K562 (cell line): ENCODE measurements around the gene RAI1.

Source experiments
- BCL6 ChIP-seq: fragments of 250-450 bp; sonication (Bioruptor Pico); IDR thresholded peaks from 2 replicates; pipeline ENCODE4 v1.4.0; 2020
- EZH2 ChIP-seq: IDR thresholded peaks from 2 replicates; pipeline ENCODE4 v1.6.1; 2012; ENCODE audit warnings: low read depth, mild to moderate bottlenecking, inconsistent platforms, low read length, borderline replicate concordance
- NFRKB ChIP-seq: fragments of 450-650 bp; IDR thresholded peaks from 2 replicates; pipeline ENCODE4 v1.6.1; 2016; ENCODE audit warnings: low read depth
- POLR2AphosphoS5 ChIP-seq: IDR thresholded peaks from 2 replicates; pipeline ENCODE4 v1.6.1; 2011; ENCODE audit warnings: mild to moderate bottlenecking, low read depth, low read length, moderate library complexity; ENCODE audit not compliant: control insufficient read depth, insufficient read depth
- RBBP5 ChIP-seq: fragments of 200-600 bp; sonication (generic); IDR thresholded peaks from 2 replicates; pipeline ENCODE4 v1.6.1; 2012; ENCODE audit warnings: borderline replicate concordance, mild to moderate bottlenecking, low read length, control low read depth, inconsistent platforms; ENCODE audit not compliant: insufficient read depth, poor library complexity, severe bottlenecking
- SIX5 ChIP-seq, 2 experiments: IDR thresholded peaks; 2 replicates each; pipeline ENCODE4 v1.6.1; 2011; ENCODE audit warnings: low read length in 2 of 2, borderline replicate concordance in 1 of 2, low read depth in 1 of 2, mild to moderate bottlenecking in 1 of 2, moderate library complexity in 1 of 2; ENCODE audit not compliant: insufficient read depth in 1 of 2
- TFAP4 ChIP-seq: sonication (generic); formaldehyde crosslinking; IDR thresholded peaks from 2 replicates; pipeline ENCODE4 v1.8.0; 2022; ENCODE audit warnings: missing genetic modification reagents, mild to moderate bottlenecking, moderate library complexity, borderline replicate concordance
- ZHX1 ChIP-seq: fragments of 150-350 bp; conservative IDR thresholded peaks from 2 replicates; pipeline ENCODE4 v1.6.1; 2014; ENCODE audit warnings: low read length
- TF ChIP-seq, protein P1 (sequence below): fragments of 450-650 bp; formaldehyde crosslinking; IDR thresholded peaks from 2 replicates; pipeline ENCODE4 v1.4.0; 2022; ENCODE audit warnings: mild to moderate bottlenecking, moderate library complexity
- TF ChIP-seq, protein P2 (sequence below): fragments of 250-450 bp; sonication (Bioruptor Pico); IDR thresholded peaks from 2 replicates; pipeline ENCODE4 v1.8.0; 2021; ENCODE audit warnings: mild to moderate bottlenecking, moderate library complexity
- TF ChIP-seq, protein P3 (sequence below): fragments of 250-450 bp; sonication (Bioruptor Pico); IDR thresholded peaks from 2 replicates; pipeline ENCODE4 v1.5.0; 2020; ENCODE audit warnings: mild to moderate bottlenecking

- TF ChIP-seq TFAP4 (CRISPR knock-in tag) (no peak), POLR2AphosphoS5 (no peak), BCL6 (CRISPR knock-in tag) (no peak), NFRKB (no peak), ZHX1 (no peak), SIX5 (IDR thresholded peaks at IDR 0.05; ENCODE audit: borderline replicate concordance in 1 of 2, insufficient read depth in 1 of 2, low read depth in 1 of 2, low read length in 2 of 2) (no peak), RBBP5 (no peak), EZH2 (no peak)
- TF ChIP-seq, protein P1, sequence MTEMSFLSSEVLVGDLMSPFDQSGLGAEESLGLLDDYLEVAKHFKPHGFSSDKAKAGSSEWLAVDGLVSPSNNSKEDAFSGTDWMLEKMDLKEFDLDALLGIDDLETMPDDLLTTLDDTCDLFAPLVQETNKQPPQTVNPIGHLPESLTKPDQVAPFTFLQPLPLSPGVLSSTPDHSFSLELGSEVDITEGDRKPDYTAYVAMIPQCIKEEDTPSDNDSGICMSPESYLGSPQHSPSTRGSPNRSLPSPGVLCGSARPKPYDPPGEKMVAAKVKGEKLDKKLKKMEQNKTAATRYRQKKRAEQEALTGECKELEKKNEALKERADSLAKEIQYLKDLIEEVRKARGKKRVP (CRISPR knock-in tag) = no peak
- TF ChIP-seq, protein P2, sequence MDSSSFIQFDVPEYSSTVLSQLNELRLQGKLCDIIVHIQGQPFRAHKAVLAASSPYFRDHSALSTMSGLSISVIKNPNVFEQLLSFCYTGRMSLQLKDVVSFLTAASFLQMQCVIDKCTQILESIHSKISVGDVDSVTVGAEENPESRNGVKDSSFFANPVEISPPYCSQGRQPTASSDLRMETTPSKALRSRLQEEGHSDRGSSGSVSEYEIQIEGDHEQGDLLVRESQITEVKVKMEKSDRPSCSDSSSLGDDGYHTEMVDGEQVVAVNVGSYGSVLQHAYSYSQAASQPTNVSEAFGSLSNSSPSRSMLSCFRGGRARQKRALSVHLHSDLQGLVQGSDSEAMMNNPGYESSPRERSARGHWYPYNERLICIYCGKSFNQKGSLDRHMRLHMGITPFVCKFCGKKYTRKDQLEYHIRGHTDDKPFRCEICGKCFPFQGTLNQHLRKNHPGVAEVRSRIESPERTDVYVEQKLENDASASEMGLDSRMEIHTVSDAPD (CRISPR knock-in tag) = no peak
- TF ChIP-seq, protein P3, sequence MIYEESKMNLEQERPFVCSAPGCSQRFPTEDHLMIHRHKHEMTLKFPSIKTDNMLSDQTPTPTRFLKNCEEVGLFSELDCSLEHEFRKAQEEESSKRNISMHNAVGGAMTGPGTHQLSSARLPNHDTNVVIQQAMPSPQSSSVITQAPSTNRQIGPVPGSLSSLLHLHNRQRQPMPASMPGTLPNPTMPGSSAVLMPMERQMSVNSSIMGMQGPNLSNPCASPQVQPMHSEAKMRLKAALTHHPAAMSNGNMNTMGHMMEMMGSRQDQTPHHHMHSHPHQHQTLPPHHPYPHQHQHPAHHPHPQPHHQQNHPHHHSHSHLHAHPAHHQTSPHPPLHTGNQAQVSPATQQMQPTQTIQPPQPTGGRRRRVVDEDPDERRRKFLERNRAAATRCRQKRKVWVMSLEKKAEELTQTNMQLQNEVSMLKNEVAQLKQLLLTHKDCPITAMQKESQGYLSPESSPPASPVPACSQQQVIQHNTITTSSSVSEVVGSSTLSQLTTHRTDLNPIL (CRISPR knock-in tag) = no peak
Observed at GRCh38 chr17:17677299-17678040, 3.8 kb upstream of the RAI1 start.
